Stimulated activated CD4-positive, alpha-beta T cell treated with anti-CD3 and anti-CD28 coated beads, Interleukin-1b, Interleukin-23, amount 100 ng/mL, for 4 hours (primary cell): ENCODE data around the gene KCNMB4.

ENCODE experiments used
- DNase-seq, 2 donors: peaks; one replicate each; pipeline ENCODE4 v3.0.0-alpha.2; 2020; ENCODE audit warnings: low read depth in 2 of 2

KCNMB4 gene

GRCh38 chr12:70365648-70366518 is at the start of gene KCNMB4:
TSS of gene KCNMB4 (plus strand) at chr12:70366290. CDS start at chr12:70366735, 445 bp downstream.
- peak; percentile 62 to 74 for DNase-seq

GRCh38 chr12:70317781-70318180 is 48.3 kb upstream of the KCNMB4 start:
- DNase-seq: no peak

GRCh38 chr12:70319605-70320004 is 46.5 kb upstream of the KCNMB4 start:
- no peak for DNase-seq

GRCh38 chr12:70321191-70321590 is 44.9 kb upstream of the KCNMB4 start:
- no peak for DNase-seq

GRCh38 chr12:70327541-70327940 is 38.5 kb upstream of the KCNMB4 start:
- no peak for DNase-seq

GRCh38 chr12:70329728-70330127 is 36.4 kb upstream of the KCNMB4 start:
- no peak for DNase-seq

- DNase-seq: no peak
These were observed 35.9 kb upstream of the KCNMB4 start for GRCh38 chr12:70330158-70330557.

- no peak for DNase-seq
These were observed 33.9 kb upstream of the KCNMB4 start for GRCh38 chr12:70332236-70332635.

GRCh38 chr12:70334742-70335141 is 31.3 kb upstream of the KCNMB4 start:
- no peak for DNase-seq

GRCh38 chr12:70338531-70338930 is 27.6 kb upstream of the KCNMB4 start:
- no peak for DNase-seq

GRCh38 chr12:70351076-70351475 is 15.0 kb upstream of the KCNMB4 start:
- no peak for DNase-seq

GRCh38 chr12:70353780-70354660 is 12.1 kb upstream of the KCNMB4 start:
- no peak for DNase-seq

GRCh38 chr12:70354787-70355186 is 11.3 kb upstream of the KCNMB4 start:
- DNase-seq: no peak

- no peak for DNase-seq
These were observed 10.1 kb upstream of the KCNMB4 start for GRCh38 chr12:70355972-70356371.

GRCh38 chr12:70359458-70360197 is 6.5 kb upstream of the KCNMB4 start:
- DNase-seq: no peak

- DNase-seq: no peak
These were observed 5.9 kb upstream of the KCNMB4 start for GRCh38 chr12:70360218-70360617.

- DNase-seq: no peak
These were observed 1.2 kb upstream of the KCNMB4 start for GRCh38 chr12:70364695-70365397.

- DNase-seq: no peak
These were observed 767 bp upstream of the KCNMB4 start for GRCh38 chr12:70365398-70365647.

- peak; percentile 34 to 48 for DNase-seq
These were observed 629 bp downstream of the KCNMB4 start for GRCh38 chr12:70366581-70367257.

GRCh38 chr12:70367258-70368141 is 1.4 kb downstream of the KCNMB4 start:
- DNase-seq: no peak
